HG02588 (cell line): Measurements from ENCODE around the gene LIN28A.
"Not testable (repeated sequence)": the region's sequence is repeated elsewhere in the genome, so short reads cannot be mapped to it uniquely, and the experiment has no call there.

ENCODE experiments used
- ATAC-seq: cut with Tn5 transposase; IDR thresholded peaks from one replicate; pipeline ENCODE4 v1.9.1; 2021; ENCODE audit warnings: mild to moderate bottlenecking, moderate library complexity; ENCODE audit not compliant: unreplicated experiment

LIN28A gene

DNA sequence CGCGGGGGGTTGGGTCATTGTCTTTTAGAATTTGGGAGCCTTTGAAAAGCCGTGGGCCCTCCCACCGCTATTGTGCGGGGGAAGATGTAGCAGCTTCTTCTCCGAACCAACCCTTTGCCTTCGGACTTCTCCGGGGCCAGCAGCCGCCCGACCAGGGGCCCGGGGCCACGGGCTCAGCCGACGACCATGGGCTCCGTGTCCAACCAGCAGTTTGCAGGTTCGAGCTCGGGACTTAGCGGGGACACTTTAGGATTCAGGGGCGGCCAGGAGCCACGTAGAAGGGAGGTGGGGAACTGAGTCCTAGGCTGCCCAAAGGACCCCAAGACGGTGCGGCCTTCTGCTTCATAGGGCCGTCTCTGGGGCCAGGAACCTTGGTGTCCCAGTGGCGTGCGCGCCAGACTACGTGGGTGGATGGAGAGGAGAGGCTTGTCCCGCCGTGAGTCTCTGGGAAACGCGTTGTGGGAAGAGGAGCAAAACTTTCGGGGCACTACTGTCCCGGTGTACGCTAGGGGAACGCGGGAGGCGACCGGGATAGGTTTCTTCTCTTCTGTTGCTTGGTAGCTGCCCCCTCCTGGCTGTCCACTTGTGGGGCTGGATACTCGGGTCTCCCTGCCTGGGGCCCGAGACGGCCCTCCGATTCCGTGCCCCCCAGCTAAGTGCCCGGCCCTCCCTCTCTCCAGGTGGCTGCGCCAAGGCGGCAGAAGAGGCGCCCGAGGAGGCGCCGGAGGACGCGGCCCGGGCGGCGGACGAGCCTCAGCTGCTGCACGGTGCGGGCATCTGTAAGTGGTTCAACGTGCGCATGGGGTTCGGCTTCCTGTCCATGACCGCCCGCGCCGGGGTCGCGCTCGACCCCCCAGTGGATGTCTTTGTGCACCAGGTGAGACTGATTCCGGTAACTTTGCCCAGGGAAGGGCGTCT, at the start of gene LIN28A:
TSS of gene LIN28A (plus strand) at position 112 of the 918 bp plus-strand sequence. CDS start at position 187, 75 bp downstream.
- no peak for ATAC-seq

- no peak for ATAC-seq
Measured at GRCh38 chr1:26361605-26362122, 49.0 kb upstream of the LIN28A start.

DNA sequence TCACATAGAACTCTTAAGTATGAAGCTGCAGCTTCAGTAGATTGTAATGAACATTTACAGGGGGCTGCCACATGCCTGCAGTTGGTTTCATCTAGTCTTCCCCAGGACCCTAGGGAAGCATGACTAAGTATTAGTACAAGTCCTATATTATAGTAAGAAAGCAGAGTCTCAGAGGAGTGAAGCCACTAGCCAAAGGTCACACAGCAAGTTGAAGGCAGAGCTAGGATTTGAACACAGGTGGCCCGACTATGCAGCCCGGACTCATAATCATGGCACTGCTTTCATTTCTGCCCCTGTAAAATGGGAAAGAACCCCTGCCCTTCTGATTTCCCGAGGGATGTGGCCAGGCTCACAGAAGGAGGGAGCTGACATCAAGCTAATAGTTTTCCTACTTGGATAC, 48.3 kb upstream of the LIN28A start:
- no peak for ATAC-seq

DNA sequence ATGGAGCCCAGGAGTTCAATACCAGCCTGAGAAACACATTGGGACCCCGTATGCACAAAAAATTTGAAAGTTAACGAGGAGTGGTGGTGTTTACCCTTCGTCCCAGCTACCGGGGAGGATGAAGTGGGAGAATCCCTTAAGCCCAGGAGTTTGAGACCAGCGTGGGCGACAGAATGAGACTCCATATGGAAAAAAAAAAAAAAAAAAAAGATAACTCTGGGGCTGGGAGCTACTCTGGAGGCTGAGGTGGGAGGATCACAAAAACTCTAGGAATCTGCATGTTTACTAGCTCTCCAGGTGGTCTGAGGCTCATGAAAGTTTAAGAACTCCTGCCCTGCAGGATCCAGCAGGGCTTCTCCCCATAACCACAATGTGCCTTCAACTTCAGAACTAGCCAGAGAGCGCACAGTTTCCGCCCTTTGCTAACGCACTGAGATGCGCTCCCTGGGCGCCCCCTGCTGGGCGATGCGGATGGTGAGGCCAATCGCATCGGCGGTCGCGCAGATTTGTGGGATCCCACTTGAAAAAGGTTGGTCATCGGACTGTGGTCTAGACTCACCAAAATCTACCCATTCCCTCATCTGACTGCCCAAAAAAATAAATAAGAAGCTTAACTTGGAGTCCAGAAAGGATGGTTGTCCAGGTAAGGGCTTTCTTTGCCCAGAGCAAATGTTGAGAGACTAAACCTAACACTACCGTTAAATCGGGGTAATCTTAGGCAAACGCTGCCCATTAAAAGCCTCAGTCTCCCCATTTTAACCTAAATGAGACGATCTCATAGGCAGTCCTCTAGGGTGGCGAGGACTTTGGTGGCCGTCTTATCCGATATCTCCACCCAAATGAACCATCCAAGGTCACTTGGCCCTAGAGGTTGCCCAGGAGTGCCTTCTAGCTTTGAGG, 46.8 kb upstream of the LIN28A start:
- no peak for ATAC-seq

DNA sequence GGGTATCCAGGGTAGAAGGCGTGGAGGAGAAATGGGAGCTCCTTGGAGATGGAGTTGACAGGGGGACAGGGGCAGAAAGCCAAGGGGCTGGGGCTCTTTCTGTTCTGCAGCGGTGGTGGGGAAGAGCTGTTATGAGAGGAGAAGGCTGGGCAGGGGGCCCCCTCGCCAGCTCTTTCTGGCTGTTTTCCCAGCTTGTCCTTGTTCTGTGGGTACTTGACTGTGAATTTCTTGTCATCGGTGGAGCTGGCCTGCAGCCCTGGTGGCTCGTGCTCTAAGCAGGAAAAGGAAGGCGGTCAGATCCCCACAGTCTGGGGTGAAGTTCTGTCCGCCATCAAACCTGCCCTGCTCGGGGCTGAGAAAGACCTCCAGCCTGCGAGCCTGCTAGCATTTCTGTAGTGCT, 45.7 kb upstream of the LIN28A start:
- no peak for ATAC-seq

DNA sequence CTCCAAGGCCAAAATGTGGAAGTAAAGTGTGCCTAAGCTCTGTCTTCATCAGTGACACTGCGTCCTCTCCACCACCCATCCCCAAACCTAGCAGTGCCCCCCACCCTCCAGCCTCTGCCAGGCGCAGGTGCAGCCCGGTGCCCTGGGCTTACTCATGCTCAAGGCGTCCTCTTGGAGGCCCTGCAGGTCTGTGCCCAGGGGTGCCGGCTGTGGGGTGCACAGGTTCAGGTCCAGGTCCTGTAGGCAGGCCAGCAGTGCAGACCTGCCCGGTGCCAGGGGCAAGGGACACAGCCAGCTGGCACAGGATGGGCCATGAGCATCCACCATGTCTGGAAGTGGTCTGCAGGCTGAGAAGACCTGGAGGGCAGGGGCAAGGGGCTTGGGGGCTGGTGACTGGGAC, 43.2 kb upstream of the LIN28A start:
- ATAC-seq = no peak

GRCh38 chr1:26368006-26368405, 42.6 kb upstream of the LIN28A start:
- ATAC-seq = no peak

DNA sequence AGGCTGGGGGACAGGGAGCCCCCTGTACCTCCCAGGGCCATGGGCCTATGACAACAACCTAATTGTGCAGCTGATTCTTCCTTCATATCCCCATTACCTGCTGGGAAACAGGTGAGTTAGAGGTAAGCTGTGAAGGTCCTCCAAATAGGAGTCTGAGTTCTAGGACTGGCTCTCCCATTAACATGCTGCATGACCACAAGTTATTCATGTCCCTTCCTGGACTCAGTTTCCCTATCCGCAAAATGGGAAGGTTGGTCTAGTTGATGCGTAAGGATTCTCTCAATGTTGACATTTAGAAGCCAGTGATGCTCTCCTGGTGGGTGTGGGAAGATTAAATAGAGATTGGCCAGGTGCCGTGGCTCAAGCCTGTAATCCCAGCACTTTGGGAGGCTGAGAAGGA, 42.1 kb upstream of the LIN28A start:
- no peak for ATAC-seq

DNA sequence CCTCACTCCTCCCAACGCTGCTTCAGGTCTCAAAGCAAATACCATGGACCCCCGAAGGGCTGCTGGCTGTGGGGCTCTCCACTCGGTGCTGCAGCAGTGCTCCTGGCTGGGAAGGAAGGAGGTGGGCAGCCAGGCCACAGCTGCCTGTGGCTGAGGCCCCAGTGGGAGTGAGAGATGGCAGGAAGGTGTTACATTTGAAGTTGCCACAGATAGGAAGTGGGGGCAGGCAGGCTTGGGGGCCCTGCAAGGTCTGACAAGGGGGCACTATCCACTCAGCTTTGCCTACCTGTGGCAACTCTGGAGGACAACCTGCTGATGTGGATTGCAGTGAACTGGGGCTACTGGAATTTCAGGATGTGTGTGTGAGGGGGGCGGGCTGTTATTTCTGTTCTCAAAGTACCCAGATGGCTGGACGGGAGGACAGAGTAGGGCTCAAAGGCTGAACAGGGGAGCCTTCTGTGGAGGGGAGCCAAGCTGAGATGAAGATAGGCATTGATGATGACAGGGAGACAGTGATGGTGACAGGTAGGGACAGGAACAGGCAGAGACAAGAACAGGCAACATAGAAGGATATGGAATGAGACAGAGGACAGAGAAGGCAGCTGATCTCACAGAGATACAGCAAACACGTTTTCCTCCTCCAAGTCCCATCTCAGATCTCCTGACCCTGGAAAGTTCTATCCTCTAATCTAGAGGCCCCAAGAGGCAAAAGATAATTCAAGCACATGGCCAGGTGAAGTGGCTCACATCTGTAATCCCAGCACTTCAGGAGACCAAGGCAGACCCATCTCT, 39.8 kb upstream of the LIN28A start:
- no peak for ATAC-seq

GRCh38 chr1:26372039-26372438, 38.6 kb upstream of the LIN28A start:
- ATAC-seq = no peak

GRCh38 chr1:26372611-26373010, 38.0 kb upstream of the LIN28A start, which contains the start of gene ZNF683:
Gene ZNF683 (minus strand): TSS chr1:26372750. CDS start chr1:26368571, 4,179 bp downstream.
- ATAC-seq = not testable (repeated sequence)

DNA sequence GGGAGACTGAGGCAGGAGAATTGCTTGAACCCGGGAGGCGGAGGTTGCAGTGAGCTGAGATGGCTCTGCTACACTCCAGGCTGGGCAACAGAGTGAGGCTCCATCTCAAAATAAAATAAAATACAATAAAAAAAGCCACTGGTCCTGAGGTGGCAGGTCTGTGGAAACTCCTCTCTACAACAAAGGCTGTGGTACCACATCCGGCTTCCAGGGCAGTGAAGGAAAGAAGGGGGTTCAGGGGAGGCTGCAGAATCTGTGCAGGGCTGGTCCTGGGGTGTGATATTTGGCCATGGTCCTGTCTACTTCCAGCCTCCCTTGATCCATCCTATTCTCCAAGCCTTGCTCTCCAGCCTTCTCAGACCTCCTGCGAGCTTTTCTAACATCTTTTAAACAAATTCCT, 37.3 kb upstream of the LIN28A start:
- ATAC-seq = no peak

- no peak for ATAC-seq
Measured at GRCh38 chr1:26373789-26374188, 36.8 kb upstream of the LIN28A start.

DNA sequence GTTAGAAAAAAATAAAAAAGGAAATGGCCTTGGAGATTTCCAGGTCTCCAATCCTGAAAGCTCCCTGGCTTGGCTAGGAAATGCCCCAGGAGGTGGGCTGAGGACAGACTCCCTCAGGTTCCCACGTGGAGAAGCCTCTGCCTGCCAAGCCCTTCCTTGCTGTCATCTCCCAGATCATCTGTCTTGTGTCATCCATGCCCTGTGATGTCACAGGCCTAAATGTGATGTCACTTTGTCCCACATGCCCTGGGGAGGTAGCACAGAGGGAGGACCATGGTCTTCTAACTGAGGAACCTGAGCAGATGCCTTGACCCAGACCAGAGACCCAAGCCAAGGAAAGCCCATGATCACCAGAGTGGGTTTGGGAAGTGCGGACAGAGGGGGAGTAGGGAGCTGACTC, 36.3 kb upstream of the LIN28A start:
- not testable (repeated sequence) for ATAC-seq

GRCh38 chr1:26375081-26375480, 35.5 kb upstream of the LIN28A start:
- no peak for ATAC-seq

GRCh38 chr1:26376050-26376449, 34.6 kb upstream of the LIN28A start:
- no peak for ATAC-seq

GRCh38 chr1:26378088-26378878, 32.3 kb upstream of the LIN28A start:
- ATAC-seq = peak; percentile 74

DNA sequence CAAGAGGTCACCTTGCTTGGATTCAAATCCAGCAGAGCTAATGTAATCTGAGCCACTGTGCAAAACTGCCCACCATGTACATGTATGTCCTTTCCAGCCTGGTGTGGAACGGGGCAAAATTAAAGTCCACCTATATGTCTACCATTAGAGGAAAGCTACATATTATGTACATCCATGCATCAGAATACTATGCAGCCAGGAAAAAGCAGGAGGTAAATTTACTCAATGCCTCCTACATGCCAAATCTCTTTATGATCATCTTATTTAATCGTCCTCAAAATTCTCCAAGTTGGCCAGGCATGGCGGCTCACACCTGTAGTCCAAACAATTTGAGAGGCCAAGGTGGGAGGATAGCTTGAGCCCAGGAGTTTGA, 31.8 kb upstream of the LIN28A start:
- ATAC-seq = no peak

GRCh38 chr1:26384076-26384475, 26.5 kb upstream of the LIN28A start:
- no peak for ATAC-seq

GRCh38 chr1:26385063-26385462, 25.6 kb upstream of the LIN28A start:
- not testable (repeated sequence) for ATAC-seq
